H1 (cell line): ENCODE measurements around the gene MAPK8. TPM values are rescaled to one million over a fixed set of nuclear protein-coding genes. Genes with fewer than 3 reads are reported as not detected.

ENCODE experiments used
- CHD2 ChIP-seq: IDR thresholded peaks from 2 replicates; pipeline ENCODE4 v1.6.1; 2012; ENCODE audit warnings: low read length, improper control_type of control experiment
- CHD7 ChIP-seq: fragments of 300-600 bp; sonication (generic); IDR thresholded peaks from 2 replicates; pipeline ENCODE4 v1.7.1; 2012; ENCODE audit warnings: low read length, moderate library complexity, mild to moderate bottlenecking, inconsistent platforms; ENCODE audit not compliant: insufficient replicate concordance
- EP300 ChIP-seq, 2 experiments: IDR thresholded peaks; 1 replicate in 1 of 2; 2 replicates in 1 of 2; pipeline ENCODE4 v1.6.1; 2011 to 2012; ENCODE audit warnings: low read depth in 2 of 2, low read length in 2 of 2, mild to moderate bottlenecking in 2 of 2, borderline replicate concordance in 1 of 2, inconsistent platforms in 1 of 2, moderate library complexity in 1 of 2
- SP4 ChIP-seq: IDR thresholded peaks from 2 replicates; pipeline ENCODE4 v1.6.1; 2012; ENCODE audit warnings: low read length, inconsistent platforms
- polyA plus RNA-seq, 7 experiments: library from polyadenylated mRNA; depleted of rRNA in 3 of 7; stranded (reverse) in 5 of 7; unstranded in 2 of 7; fragments of >200 nt in 5 of 7; fragments of 200-250 nt in 2 of 7; gene quantifications; 1 replicate in 5 of 7; 2 replicates in 1 of 7; 4 replicates in 1 of 7; pipeline versions ENCODE4 v1.2.1 to v1.2.3, GENCODE V29; 2011 to 2013; ENCODE audit warnings: missing spikeins in 2 of 7, mixed read lengths in 2 of 7
- total RNA-seq: library from RNA; stranded (reverse); fragmentation: NEBNext Ultra II Directional; extraction: Animal tissue kit (Norgen Biotek cat#: 25700); gene quantifications from 2 replicates; pipeline ENCODE4 v1.2.1, GENCODE V29; 2021

MAPK8 gene
- total and polyA plus RNA-seq, 2 of the 8 experiments (the other 6 are each of a cell fraction or from before 2014, with no cell fraction given), result 23.3 to 71.3 TPM

- TF ChIP-seq CHD7 (no peak), EP300 (IDR thresholded peaks at IDR 0.05; ENCODE audit: borderline replicate concordance in 1 of 2, low read depth in 2 of 2, low read length in 2 of 2) (no peak), CHD2 (no peak), SP4 (no peak)
Measured at GRCh38 chr10:48369501-48369900, 63.0 kb downstream of the MAPK8 start (continued).
